Ovary (tissue), 3 donors: ENCODE measurements around the gene DUSP9.

Source experiments
- CTCF ChIP-seq, 3 donors: fragments of 450-650 bp in 2 of 3; fragments of 200-600 bp in 1 of 3; IDR thresholded peaks; one replicate each; pipeline versions ENCODE4 v1.5.1 to v1.8.0; 2016 to 2022; ENCODE audit warnings: antibody characterized with exemption in 3 of 3, mild to moderate bottlenecking in 1 of 3
- EP300 ChIP-seq: sonication (generic); formaldehyde crosslinking; IDR thresholded peaks from one replicate; pipeline ENCODE4 v1.6.1; 2017; ENCODE audit warnings: antibody characterized with exemption
- POLR2A ChIP-seq: fragments of 450-650 bp; IDR thresholded peaks from one replicate; pipeline ENCODE4 v1.6.1; 2017; ENCODE audit warnings: antibody characterized with exemption, mild to moderate bottlenecking, moderate library complexity
- donor health status: DM: no; HTN: no; CAD: no.

- TF ChIP-seq CTCF (IDR thresholded peaks at IDR 0.05) (no peak), POLR2A (no peak), EP300 (no peak)
Measured at GRCh38 chrX:153627675-153628111, 19.3 kb upstream of the DUSP9 start.
